ENCODE measurements around the gene MNT.

MNT gene

GRCh38 chr17:2338315-2338657 lies 62.6 kb downstream of the MNT start:
- Histone ChIP-seq H3K27me3 (ENCODE audit: insufficient read depth, poor library complexity, severe bottlenecking) (no peaks in the 10 kb centered on the region), H3K27ac (replicated peaks) (no peak overlapping the region), H3K4me3 (replicated peaks; ENCODE audit: insufficient read depth, low read length) (peak overlapping the region; percentile 56)
- no peak for DNase-seq (ENCODE audit: low read depth in 1 of 2, low spot score in 1 of 2)
- no peak for TF ChIP-seq GABPA (IDR thresholded peaks at IDR 0.05; ENCODE audit: low read depth)

GRCh38 chr17:2337544-2338314 lies 63.1 kb downstream of the MNT start:
- H3K27ac ChIP-seq (replicated peaks): no peak overlapping the region
- no peak for TF ChIP-seq POLR2AphosphoS5 (IDR thresholded peaks at IDR 0.05; ENCODE audit: low read depth)
- no peak for TF ChIP-seq GABPA (IDR thresholded peaks at IDR 0.05; ENCODE audit: low read depth)
- no peak for TF ChIP-seq SPI1 (IDR thresholded peaks at IDR 0.05; ENCODE audit: borderline replicate concordance, low read depth)
- TF ChIP-seq CTCF (IDR thresholded peaks at IDR 0.05; ENCODE audit: insufficient read depth, low read length): no peak
- no peak for TF ChIP-seq REST (IDR thresholded peaks at IDR 0.05; ENCODE audit: insufficient replicate concordance, low read depth)
- DNase-seq (ENCODE audit: low read depth in 1 of 2, low spot score in 1 of 2): peak; percentile 18 to 47
- H3K27me3 ChIP-seq (ENCODE audit: insufficient read depth, poor library complexity, severe bottlenecking): no peaks in the 10 kb centered on the region
- H3K4me3 ChIP-seq (replicated peaks; ENCODE audit: insufficient read depth, low read length): peak overlapping the region; percentile 56

- no peaks in the 10 kb centered on the region for H3K27me3 ChIP-seq (ENCODE audit: insufficient read depth, poor library complexity, severe bottlenecking)
Observed at GRCh38 chr17:2336852-2337543, 63.9 kb downstream of the MNT start, which contains the start of gene SGSM2. Gene SGSM2, plus strand, starts transcription at chr17:2337501. Its CDS starts 188 bp downstream, at chr17:2337689.

GRCh38 chr17:2336215-2336851 lies 64.5 kb downstream of the MNT start, which contains the start of gene TSR1:
Gene TSR1, minus strand, starts transcription at chr17:2336457. Its CDS starts 30 bp downstream, at chr17:2336427.
- Histone ChIP-seq H3K27me3 (ENCODE audit: insufficient read depth, poor library complexity, severe bottlenecking) (no peaks in the 10 kb centered on the region), H3K4me3 (replicated peaks; ENCODE audit: insufficient read depth, low read length) (peak within 1 kb of the TSS; percentile 56), H3K27ac (replicated peaks) (peak within 1 kb of the TSS; percentile 85)
- DNase-seq (ENCODE audit: low read depth in 1 of 2, low spot score in 1 of 2): peak; percentile 71 to 80
- peak; percentile 91 for TF ChIP-seq GABPA (IDR thresholded peaks at IDR 0.05; ENCODE audit: low read depth)
- TF ChIP-seq REST (IDR thresholded peaks at IDR 0.05; ENCODE audit: insufficient replicate concordance, low read depth): no peak
- TF ChIP-seq CTCF (IDR thresholded peaks at IDR 0.05; ENCODE audit: insufficient read depth, low read length): no peak
- no peak for TF ChIP-seq SPI1 (IDR thresholded peaks at IDR 0.05; ENCODE audit: borderline replicate concordance, low read depth)
- TF ChIP-seq POLR2AphosphoS5 (IDR thresholded peaks at IDR 0.05; ENCODE audit: low read depth): peak; percentile 76

More at GRCh38 chr17:2336852-2337543, 63.9 kb downstream of the MNT start, which contains the start of gene SGSM2:
- no peak for TF ChIP-seq REST (IDR thresholded peaks at IDR 0.05; ENCODE audit: insufficient replicate concordance, low read depth)
- peak within 1 kb of the TSS; percentile 85 for H3K27ac ChIP-seq (replicated peaks)
- H3K4me3 ChIP-seq (replicated peaks; ENCODE audit: insufficient read depth, low read length): peak within 1 kb of the TSS; percentile 56
- DNase-seq (ENCODE audit: low read depth in 1 of 2, low spot score in 1 of 2): peak in 1 of 2 experiments; percentile 14
